ENCODE data around the gene MMADHC. TPM values are rescaled to one million over a fixed set of nuclear protein-coding genes. Genes with fewer than 3 reads are reported as not detected.

Gene MMADHC
- total and polyA plus RNA-seq, 2 of the 13 experiments (the other 11 are each of a cell fraction or from before 2014, with no cell fraction given) = 90.2 to 210 TPM

DNA sequence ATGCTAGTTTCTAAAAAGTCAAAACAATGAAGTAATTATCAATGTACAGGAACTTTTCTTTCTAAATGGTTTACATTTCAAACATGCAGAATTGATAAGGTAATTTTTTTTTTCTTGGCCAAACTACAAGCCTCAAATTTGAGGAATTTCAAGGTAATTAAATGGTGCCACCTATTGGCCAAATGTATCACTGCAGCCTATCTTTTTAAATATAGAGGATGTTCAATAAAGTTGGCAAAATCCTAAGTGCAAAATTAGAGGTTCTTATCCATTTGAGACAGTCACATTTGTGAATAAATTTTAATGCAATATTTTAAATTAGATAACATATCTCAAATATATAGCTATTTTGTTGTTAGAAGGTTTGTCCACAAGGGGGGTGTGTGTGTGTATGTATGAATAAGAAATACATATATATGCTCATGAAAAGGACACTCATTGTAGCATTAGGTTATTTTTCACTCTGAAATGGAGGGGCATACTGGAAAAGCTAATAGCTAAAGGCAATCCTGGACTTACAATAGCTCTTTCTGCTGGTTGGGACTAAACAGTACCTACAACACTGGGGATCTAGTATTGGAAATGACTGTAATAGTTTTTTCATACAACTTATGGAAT, 26.2 kb downstream of the MMADHC start:
- H3K27ac ChIP-seq (ENCODE audit: extremely low read length, insufficient read depth, low read length) = no peak overlapping the region
- CTCF ChIA-PET (ENCODE audit: low intra/inter-chr PET ratio, low total read pairs) = interaction anchor here (1.5 to 3.4 kb wide), 2 partner anchors 105 to 543 kb away, joined by 3 to 45 read pairs; no protein-coding TSS in a partner anchor
- in situ Hi-C loops (cut with HindIII; ENCODE audit: extremely low pct_ligation_motif_present, low pct_unique_long_range_greater_than_20kb) = loop anchor here (5.0 kb wide), 1 partner anchor 539 kb away; no protein-coding TSS in a partner anchor
- peak; percentile 35; the same call in 2 of the 3 replicates for ATAC-seq
- no peaks in the 10 kb centered on the region for H3K79me2 ChIP-seq (ENCODE audit: insufficient read depth, low read length)
- no peak overlapping the region for H3K4me2 ChIP-seq (ENCODE audit: low read depth, low read length)
- H3K4me3 ChIP-seq (replicated peaks in 1 of 3; ENCODE audit: insufficient read depth in 1 of 3, low read depth in 2 of 3, low read length in 3 of 3) = no peak overlapping the region
- DNase-seq (ENCODE audit: low spot score) = peak; percentile 35
- H3K4me1 ChIP-seq (ENCODE audit: insufficient read depth, low read length) = peaks cover 9% of the 10 kb centered on the region; the same call in 1 of the 2 replicates
- H3K9me3 ChIP-seq (ENCODE audit: low read length) = no peaks in the 10 kb centered on the region
- no peaks in the 10 kb centered on the region for H3K27me3 ChIP-seq (ENCODE audit: control insufficient read depth in 1 of 2, insufficient read depth in 2 of 2, low read length in 2 of 2)
- intact Hi-C loops (cut with micrococcal nuclease; ENCODE audit: unreplicated experiment) = loop anchor here (1.0 to 10.0 kb wide), 4 partner anchors 105 to 635 kb away; partner anchors contain the start of gene LYPD6
- H2AFZ ChIP-seq (ENCODE audit: low read length) = no peak overlapping the region
- no TSS peak for BruUV-seq (replicated peaks)
- POLR2A ChIA-PET = no interaction called here
- H4K20me1 ChIP-seq (ENCODE audit: insufficient read depth, low read length) = no peaks in the 10 kb centered on the region
- peak; percentile 42 for FAIRE-seq
- no peaks in the 10 kb centered on the region for H3K36me3 ChIP-seq (replicated peaks in 1 of 2; ENCODE audit: control insufficient read depth in 1 of 2, insufficient read depth in 2 of 2, low read length in 2 of 2)
- H3K9ac ChIP-seq (ENCODE audit: insufficient read depth, low read depth, low read length) = no peak overlapping the region
- TF ChIP-seq, protein P1, sequence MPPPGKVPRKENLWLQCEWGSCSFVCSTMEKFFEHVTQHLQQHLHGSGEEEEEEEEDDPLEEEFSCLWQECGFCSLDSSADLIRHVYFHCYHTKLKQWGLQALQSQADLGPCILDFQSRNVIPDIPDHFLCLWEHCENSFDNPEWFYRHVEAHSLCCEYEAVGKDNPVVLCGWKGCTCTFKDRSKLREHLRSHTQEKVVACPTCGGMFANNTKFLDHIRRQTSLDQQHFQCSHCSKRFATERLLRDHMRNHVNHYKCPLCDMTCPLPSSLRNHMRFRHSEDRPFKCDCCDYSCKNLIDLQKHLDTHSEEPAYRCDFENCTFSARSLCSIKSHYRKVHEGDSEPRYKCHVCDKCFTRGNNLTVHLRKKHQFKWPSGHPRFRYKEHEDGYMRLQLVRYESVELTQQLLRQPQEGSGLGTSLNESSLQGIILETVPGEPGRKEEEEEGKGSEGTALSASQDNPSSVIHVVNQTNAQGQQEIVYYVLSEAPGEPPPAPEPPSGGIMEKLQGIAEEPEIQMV (CRISPR knock-in tag; IDR thresholded peaks at IDR 0.05; ENCODE audit: low read depth) = no peak
- no peak for TF ChIP-seq MAFG (CRISPR knock-in tag; IDR thresholded peaks at IDR 0.05)
- TF ChIP-seq RAD21 (CRISPR knock-in tag; IDR thresholded peaks at IDR 0.05) = peak; percentile 57
- TF ChIP-seq, protein P2, sequence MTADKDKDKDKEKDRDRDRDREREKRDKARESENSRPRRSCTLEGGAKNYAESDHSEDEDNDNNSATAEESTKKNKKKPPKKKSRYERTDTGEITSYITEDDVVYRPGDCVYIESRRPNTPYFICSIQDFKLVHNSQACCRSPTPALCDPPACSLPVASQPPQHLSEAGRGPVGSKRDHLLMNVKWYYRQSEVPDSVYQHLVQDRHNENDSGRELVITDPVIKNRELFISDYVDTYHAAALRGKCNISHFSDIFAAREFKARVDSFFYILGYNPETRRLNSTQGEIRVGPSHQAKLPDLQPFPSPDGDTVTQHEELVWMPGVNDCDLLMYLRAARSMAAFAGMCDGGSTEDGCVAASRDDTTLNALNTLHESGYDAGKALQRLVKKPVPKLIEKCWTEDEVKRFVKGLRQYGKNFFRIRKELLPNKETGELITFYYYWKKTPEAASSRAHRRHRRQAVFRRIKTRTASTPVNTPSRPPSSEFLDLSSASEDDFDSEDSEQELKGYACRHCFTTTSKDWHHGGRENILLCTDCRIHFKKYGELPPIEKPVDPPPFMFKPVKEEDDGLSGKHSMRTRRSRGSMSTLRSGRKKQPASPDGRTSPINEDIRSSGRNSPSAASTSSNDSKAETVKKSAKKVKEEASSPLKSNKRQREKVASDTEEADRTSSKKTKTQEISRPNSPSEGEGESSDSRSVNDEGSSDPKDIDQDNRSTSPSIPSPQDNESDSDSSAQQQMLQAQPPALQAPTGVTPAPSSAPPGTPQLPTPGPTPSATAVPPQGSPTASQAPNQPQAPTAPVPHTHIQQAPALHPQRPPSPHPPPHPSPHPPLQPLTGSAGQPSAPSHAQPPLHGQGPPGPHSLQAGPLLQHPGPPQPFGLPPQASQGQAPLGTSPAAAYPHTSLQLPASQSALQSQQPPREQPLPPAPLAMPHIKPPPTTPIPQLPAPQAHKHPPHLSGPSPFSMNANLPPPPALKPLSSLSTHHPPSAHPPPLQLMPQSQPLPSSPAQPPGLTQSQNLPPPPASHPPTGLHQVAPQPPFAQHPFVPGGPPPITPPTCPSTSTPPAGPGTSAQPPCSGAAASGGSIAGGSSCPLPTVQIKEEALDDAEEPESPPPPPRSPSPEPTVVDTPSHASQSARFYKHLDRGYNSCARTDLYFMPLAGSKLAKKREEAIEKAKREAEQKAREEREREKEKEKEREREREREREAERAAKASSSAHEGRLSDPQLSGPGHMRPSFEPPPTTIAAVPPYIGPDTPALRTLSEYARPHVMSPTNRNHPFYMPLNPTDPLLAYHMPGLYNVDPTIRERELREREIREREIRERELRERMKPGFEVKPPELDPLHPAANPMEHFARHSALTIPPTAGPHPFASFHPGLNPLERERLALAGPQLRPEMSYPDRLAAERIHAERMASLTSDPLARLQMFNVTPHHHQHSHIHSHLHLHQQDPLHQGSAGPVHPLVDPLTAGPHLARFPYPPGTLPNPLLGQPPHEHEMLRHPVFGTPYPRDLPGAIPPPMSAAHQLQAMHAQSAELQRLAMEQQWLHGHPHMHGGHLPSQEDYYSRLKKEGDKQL (CRISPR knock-in tag; IDR thresholded peaks at IDR 0.05; ENCODE audit: low read depth) = no peak
- TF ChIP-seq PAX8 (CRISPR knock-in tag; IDR thresholded peaks at IDR 0.05; ENCODE audit: borderline replicate concordance) = no peak
- no peak for TF ChIP-seq ZNF549 (CRISPR knock-in tag; IDR thresholded peaks at IDR 0.05)
- TF ChIP-seq ZZZ3 (CRISPR knock-in tag; IDR thresholded peaks at IDR 0.05; ENCODE audit: borderline replicate concordance) = no peak
- TF ChIP-seq ZNF777 (CRISPR knock-in tag; IDR thresholded peaks at IDR 0.05) = no peak
- no peak for TF ChIP-seq TAF1 (CRISPR knock-in tag; IDR thresholded peaks at IDR 0.05)
- TF ChIP-seq, protein P3, sequence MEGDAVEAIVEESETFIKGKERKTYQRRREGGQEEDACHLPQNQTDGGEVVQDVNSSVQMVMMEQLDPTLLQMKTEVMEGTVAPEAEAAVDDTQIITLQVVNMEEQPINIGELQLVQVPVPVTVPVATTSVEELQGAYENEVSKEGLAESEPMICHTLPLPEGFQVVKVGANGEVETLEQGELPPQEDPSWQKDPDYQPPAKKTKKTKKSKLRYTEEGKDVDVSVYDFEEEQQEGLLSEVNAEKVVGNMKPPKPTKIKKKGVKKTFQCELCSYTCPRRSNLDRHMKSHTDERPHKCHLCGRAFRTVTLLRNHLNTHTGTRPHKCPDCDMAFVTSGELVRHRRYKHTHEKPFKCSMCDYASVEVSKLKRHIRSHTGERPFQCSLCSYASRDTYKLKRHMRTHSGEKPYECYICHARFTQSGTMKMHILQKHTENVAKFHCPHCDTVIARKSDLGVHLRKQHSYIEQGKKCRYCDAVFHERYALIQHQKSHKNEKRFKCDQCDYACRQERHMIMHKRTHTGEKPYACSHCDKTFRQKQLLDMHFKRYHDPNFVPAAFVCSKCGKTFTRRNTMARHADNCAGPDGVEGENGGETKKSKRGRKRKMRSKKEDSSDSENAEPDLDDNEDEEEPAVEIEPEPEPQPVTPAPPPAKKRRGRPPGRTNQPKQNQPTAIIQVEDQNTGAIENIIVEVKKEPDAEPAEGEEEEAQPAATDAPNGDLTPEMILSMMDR (CRISPR knock-in tag; IDR thresholded peaks at IDR 0.05) = peak; percentile 72
- TF ChIP-seq STAG1 (CRISPR knock-in tag; IDR thresholded peaks at IDR 0.05) = peak; percentile 75
- 0 out of 2 replicates have a peak, but pooled peaks have one; percentile 22 for TF ChIP-seq KDM5A (IDR thresholded peaks at IDR 0.05; ENCODE audit: borderline replicate concordance, low read length)
- 0 out of 2 replicates have a peak, but pooled peaks have one; percentile 21 for TF ChIP-seq MIXL1 (CRISPR knock-in tag; IDR thresholded peaks at IDR 0.05)
- 0 out of 2 replicates have a peak, but pooled peaks have one; percentile 33 for TF ChIP-seq ARID3A (IDR thresholded peaks at IDR 0.05; ENCODE audit: low read depth, low read length)

Data from HepG2 (cell line).